HL-60 (cell line): ENCODE results near the gene RICTOR.

Source experiments
- CTCF ChIP-seq: IDR thresholded peaks from one replicate; pipeline ENCODE4 v1.5.1; 2011; ENCODE audit warnings: low read length, control low read depth, inconsistent platforms; ENCODE audit not compliant: insufficient read depth
- REST ChIP-seq: IDR thresholded peaks from 2 replicates; pipeline ENCODE4 v1.6.1; 2012; ENCODE audit warnings: low read depth; ENCODE audit not compliant: insufficient replicate concordance

- TF ChIP-seq CTCF (no peak), REST (no peak)
Measured at GRCh38 chr5:39120052-39120420, 45.8 kb upstream of the RICTOR start.
